Stomach (tissue), 4 donors: ENCODE results near the gene SH3GL2.

ENCODE experiments used
- POLR2AphosphoS5 ChIP-seq, 3 donors: sonication (generic); formaldehyde crosslinking; IDR thresholded peaks; one replicate each; pipeline ENCODE4 v1.6.1; 2016; ENCODE audit warnings: antibody characterized with exemption in 3 of 3
- TF ChIP-seq, protein P1 (sequence below), 7 experiments: fragments of 450-650 bp in 4 of 7; fragments of 200-600 bp in 3 of 7; sonication (generic) in 3 of 7; IDR thresholded peaks; one replicate each; pipeline ENCODE4 v1.5.1; 2016 to 2019; ENCODE audit warnings: antibody characterized with exemption in 7 of 7, control low read depth in 2 of 7, mild to moderate bottlenecking in 1 of 7

DNA sequence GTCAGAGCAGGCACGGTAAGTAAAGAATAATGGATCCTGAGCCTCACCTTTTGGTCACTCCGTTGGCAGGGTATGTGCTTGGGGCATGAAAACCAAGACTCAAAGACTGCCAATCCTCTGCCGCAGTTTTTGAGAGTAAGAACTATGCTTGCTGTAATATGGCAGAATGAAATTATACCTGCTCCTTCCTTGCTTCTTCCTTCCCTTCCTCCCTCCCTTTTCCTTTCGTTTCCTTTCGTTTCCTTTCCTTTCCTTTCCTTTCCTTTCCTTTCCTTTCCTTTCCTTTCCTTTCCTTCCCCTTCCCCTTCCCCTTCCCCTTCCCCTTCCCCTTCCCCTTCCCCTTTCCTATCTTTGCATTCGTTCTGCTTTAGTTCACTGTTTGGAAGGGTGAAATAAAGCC lies 43.9 kb downstream of the SH3GL2 start:
- TF ChIP-seq, protein P1, sequence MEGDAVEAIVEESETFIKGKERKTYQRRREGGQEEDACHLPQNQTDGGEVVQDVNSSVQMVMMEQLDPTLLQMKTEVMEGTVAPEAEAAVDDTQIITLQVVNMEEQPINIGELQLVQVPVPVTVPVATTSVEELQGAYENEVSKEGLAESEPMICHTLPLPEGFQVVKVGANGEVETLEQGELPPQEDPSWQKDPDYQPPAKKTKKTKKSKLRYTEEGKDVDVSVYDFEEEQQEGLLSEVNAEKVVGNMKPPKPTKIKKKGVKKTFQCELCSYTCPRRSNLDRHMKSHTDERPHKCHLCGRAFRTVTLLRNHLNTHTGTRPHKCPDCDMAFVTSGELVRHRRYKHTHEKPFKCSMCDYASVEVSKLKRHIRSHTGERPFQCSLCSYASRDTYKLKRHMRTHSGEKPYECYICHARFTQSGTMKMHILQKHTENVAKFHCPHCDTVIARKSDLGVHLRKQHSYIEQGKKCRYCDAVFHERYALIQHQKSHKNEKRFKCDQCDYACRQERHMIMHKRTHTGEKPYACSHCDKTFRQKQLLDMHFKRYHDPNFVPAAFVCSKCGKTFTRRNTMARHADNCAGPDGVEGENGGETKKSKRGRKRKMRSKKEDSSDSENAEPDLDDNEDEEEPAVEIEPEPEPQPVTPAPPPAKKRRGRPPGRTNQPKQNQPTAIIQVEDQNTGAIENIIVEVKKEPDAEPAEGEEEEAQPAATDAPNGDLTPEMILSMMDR (IDR thresholded peaks at IDR 0.05) = no peak
- TF ChIP-seq POLR2AphosphoS5 (IDR thresholded peaks at IDR 0.05) = no peak
